PC-9 (cell line): ENCODE measurements around the gene BASP1.

Experiments
- CTCF ChIP-seq: fragments of 200-600 bp; sonication (generic); conservative IDR thresholded peaks from 2 replicates; pipeline ENCODE4 v1.6.1; 2017; ENCODE audit warnings: mixed run types, antibody characterized with exemption, mild to moderate bottlenecking, moderate library complexity
- EZH2 ChIP-seq: fragments of 200-600 bp; sonication (generic); IDR thresholded peaks from 2 replicates; pipeline ENCODE4 v1.8.0; 2017; ENCODE audit warnings: antibody characterized with exemption, low read depth

- TF ChIP-seq CTCF, result no peak
- no peak for TF ChIP-seq EZH2
Measured at GRCh38 chr5:17232405-17232804, 15.0 kb downstream of the BASP1 start.
